22Rv1 (cell line): Measurements from ENCODE around the gene RAF1.

ENCODE experiments used
- H3K27ac ChIP-seq: fragments of 450-650 bp; 2 replicates; pipeline ENCODE4 v1.5.1; 2017
- CTCF ChIP-seq: fragments of 450-650 bp; IDR thresholded peaks from 2 replicates; pipeline ENCODE4 v1.5.1; 2017; ENCODE audit warnings: mild to moderate bottlenecking
- ZFX ChIP-seq: fragments of 450-650 bp; IDR thresholded peaks from 2 replicates; pipeline ENCODE4 v1.6.1; 2017; ENCODE audit warnings: antibody characterized with exemption, borderline replicate concordance

The RAF1 gene

DNA sequence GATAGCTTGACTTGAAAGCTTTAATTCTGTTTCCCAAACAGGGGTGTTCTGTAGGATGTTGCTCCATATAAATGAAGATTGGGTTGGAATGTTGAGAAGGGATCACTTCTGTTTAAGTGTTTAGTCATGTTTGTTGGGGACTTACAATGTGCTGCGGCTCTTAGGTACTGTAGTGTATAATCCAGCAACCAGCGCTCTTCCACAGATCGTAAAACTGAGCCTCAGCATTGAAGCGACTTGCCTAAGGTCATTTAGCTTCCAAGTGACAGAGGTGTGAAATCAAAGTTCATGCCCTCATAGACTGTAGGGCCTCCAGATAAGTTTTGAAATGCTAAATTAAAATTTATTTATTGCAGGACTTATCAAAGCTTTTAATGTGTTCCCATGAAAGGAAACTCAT, 105.2 kb downstream of the RAF1 start:
- TF ChIP-seq ZFX, result no peak
- no peak for TF ChIP-seq CTCF
- no peak overlapping the region for H3K27ac ChIP-seq

DNA sequence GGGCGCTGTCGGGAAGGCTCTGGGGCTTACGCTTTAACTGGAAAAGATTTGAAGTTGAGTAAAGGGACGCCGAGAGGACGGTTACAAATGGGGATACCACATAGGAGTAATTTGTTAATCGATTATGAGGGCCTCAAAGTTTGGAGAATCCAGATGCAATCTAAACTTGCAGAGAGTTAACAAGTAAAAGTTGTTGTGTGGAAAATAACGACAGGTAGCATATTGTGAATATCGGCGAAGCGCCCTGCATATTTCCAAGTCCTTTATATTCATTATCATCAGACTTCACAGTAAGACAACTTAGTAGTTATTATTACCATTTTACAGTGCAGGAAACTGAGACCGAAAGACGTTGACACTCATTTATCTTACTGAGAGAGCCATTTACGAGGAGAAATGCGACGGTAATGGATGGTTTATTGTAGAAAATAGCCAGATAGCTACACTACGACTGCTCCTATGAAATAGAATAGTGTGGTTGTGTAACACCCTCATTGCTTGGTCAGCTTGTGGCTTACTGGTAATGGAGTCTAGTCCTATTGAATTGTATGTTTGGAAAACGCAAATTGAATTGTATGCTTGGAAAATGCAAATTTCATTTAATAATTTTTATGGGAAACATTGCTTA, 106.3 kb downstream of the RAF1 start:
- TF ChIP-seq ZFX, result no peak
- TF ChIP-seq CTCF, result no peak

GRCh38 chr3:12556690-12557472, 107.0 kb downstream of the RAF1 start, which contains the start of gene MKRN2:
Gene MKRN2 (plus strand): TSS chr3:12557087. CDS start chr3:12557151, 64 bp downstream.
- TF ChIP-seq ZFX (no peak), CTCF (no peak)
- H3K27ac ChIP-seq, result peak within 1 kb of the TSS; percentile 93

More for the DNA sequence above, 106.3 kb downstream of the RAF1 start:
- H3K27ac ChIP-seq, result peak overlapping the region; percentile 93

GRCh38 chr3:12556314-12556689, 107.6 kb downstream of the RAF1 start:
- H3K27ac ChIP-seq, result peak overlapping the region; percentile 93
- no peak for TF ChIP-seq CTCF
- TF ChIP-seq ZFX, result no peak

DNA sequence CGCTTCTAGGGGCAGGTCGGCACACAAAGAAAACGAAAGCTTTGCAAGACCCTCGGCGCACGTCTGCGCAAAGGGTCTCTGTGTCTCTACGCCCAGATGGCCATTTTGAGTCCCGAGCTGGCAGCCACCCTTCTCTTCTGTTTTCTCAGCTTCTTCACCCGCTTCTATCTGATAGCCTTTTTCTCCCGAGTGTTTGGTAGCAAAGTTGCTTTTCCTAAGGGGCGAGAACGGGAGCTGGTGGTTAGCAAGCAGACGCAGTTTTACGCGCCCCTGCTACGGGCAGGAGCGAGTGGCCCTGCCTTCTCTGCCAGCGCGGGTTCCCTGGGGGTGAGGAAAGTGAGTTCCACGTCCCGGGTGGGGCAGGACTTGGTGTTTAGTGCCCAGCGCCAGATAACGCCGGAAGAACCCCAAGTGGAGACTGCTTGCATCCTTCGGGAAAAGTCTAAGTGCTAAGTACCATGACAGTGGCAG, 110.0 kb downstream of the RAF1 start:
- no peak for TF ChIP-seq CTCF
- TF ChIP-seq ZFX, result no peak
- peak overlapping the region; percentile 93 for H3K27ac ChIP-seq

- TF ChIP-seq ZFX (no peak), CTCF (no peak)
- H3K27ac ChIP-seq, result no peak overlapping the region
Observed at GRCh38 chr3:12549971-12550760, 113.8 kb downstream of the RAF1 start.
